Stromal cell of bone marrow (primary cell): ENCODE results near the gene FBXO10.
"Not testable (repeated sequence)": the region's sequence is repeated elsewhere in the genome, so short reads cannot be mapped to it uniquely, and the experiment has no call there.

Experiments
- DNase-seq: peaks from one replicate; pipeline ENCODE4 v3.0.0-alpha.2; 2012; ENCODE audit warnings: low read depth

The FBXO10 gene

DNA sequence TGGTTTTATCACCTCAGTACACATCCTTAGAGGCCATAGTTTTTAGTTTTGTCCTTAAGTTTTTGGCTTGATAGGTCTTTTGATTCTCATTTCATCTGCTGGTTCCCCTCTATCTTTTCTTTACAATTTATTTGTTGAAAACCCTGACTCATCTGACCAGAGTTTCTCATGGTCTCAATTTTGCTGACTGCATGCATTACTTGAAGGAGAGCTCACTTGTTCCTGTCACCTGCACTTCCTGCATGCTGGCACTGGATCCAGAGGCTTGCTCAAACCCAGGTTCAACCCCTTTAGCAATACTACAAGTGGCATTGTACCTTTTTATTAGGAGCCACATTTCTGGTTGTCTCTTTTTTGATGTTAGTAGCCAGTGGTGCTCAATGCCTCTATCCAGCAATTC, 26.7 kb downstream of the FBXO10 start:
- DNase-seq, result no peak

DNA sequence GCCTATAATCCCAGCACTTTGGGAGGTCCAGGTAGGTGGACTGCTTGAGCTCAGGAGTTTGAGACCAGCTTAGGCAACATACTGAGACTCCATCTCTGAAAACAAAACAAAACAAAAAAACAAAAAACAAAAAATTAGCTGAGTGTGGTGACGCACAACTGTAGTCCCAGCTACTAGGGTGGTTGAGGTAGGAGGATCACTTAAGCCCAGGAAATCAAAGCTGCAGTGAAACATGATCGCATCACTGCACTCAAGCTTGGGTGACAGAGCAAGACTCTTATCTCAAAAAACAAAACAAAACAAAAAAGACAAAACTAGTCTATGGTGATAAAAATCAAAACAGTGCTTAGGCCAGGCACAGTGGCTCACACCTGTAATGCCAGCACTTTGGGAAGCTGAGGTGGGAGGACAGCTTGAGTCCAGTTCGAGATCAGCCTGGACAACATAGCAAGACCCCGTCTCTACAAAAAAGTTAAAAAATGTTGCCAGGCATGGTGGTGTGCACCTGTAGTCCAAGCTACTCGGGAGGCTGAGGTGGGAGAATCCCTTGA, 28.8 kb downstream of the FBXO10 start:
- no peak for DNase-seq

DNA sequence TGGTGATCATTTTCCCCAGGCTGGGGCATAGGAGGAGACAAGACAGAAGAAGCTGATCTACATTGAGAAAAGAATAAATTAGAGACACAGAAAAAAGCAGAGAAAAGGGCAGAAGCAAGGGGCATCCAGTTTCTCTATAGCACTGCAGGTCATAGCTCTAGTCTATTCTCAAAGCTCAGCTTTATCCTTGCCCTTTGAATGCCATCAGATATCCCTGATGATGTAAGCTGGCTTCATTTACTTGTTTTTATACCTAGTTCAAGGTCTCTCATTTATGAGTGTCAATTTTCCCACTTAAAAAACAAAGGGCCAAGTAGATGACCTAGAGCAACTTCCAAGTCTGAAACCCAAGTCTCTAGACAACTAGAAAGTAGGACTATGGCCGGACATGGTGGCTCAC, 32.7 kb downstream of the FBXO10 start:
- no peak for DNase-seq

DNA sequence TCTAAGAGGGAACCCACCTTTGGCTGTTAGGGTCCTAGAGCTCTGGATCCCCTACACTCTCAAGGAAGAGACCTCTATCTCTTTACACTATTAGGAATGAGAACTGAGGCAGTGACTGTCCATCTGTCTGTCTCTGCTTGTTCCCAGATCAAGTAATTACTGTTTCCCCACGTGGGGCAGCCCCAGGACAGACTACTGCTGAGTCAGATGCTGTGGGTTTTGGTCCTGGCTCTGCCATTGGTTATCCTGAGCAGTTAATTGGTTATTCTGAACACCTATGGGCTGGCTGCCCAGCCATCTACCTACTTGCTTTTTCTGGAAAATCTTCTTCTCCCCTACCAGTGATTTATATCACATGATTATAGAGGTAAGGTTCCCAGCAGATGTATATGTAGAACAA, 33.3 kb downstream of the FBXO10 start:
- DNase-seq, result no peak

DNA sequence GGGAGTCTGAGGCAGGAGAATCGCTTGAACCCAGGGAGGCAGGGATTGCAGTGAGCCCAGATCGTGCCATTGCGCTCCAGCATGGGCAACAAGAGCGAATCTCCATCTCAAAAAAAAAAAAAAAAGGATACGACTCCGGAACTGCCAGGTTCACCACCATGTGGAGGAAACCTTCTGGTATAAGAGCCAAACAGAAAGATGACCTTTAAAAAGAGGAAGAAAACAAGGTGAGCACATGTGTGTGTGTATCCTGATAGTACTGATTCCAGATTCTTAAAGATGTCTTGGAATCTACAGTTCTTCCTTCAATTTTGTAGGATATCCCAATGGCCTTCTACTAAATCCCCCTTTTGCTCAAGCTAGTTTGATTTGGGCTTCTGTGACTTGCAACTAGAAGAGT, 33.7 kb downstream of the FBXO10 start:
- DNase-seq, result no peak

DNA sequence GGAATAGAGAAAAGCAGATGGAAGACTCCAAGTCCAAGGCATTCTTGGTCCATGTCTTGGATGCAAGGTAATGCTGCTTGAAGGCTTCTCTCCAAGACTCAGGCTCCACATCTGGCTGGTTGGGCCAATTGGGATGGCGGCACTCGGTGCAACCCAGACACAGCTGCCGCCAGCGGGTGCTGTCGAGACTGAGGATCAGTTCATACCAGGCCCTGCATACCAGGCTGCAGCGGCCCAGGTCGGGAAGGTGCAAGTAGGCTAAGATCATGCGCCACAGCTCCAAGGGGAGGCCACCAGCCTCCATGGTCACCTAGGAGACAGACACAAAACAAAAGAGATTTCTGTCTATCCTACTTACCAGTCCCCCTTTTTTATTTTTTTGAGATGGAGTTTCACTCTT, 34.7 kb downstream of the FBXO10 start:
- DNase-seq, result no peak

DNA sequence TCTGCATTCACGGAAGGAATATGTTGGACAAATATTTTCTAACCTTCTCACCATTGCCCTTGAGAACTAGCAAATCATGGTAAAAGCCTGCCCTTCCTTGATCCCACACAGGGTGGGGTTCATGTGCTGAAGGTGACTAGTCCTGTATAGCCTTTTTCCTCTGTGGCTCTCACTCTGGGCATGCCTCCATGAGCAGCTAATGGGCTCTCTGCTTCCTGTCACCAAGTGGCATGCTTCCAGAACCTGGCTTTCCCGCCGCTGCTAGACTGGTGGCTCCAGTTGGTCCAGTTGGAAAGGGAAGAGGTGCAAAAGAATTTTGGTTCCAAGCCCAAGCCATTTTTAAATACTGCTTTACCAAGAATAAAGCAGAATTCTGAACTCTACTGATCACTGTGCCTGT, 35.5 kb downstream of the FBXO10 start:
- no peak for DNase-seq

DNA sequence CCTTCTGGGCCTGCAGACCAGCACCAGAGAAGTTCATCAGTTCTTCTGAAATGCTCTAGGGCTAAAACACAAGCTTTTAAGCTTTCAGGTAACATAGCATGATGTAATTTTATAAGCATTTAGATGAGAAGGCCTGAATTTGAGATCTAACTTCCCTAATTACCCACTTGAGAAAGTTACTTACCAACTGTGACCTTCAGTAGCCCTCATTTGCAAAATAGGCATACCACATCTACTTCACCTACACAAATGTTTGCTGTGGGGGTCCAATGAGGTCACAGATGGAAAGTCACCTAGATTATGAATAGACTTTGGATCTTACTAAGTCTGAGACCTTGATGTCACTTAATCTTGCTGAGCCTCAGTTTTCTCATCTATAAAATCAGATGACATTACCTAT, 36.5 kb downstream of the FBXO10 start:
- DNase-seq, result no peak

DNA sequence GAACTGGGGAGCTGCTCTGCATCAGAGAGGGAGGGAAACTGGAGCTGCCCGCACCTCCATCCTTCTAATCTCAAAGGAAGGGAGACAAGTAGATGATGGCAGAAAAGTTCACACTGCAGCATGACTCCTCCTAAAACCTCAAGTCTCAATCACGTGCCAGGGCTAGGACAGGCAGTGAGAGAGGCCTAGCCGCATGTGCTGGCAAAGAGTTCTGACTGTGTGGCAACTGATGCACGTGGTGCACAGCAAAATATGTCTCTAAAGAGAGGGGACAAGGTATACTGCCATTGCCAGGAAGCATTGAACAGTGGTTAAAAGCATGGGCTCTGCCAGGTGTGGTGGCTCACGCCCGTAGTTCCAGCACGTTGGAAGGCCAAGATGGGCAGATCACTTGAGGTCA, 38.1 kb downstream of the FBXO10 start:
- DNase-seq, result no peak

DNA sequence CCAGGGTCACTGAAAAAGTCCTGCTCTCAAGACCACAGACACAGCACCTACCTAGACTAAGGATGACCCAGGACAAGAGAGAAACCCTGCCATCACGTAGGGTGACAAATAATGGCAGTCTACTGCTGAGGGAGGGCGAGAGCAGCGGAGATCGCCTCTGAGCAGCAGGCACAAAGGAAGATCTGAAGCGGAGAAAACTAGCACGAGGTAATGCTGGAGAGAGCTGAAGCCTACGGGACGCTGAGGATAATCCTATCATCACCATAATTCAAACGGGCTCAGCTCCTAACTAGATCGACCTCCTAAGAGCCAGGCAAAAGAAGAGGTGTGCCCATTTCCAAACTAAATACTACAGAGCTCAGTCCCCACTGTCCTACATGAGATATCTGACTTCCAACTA, 41.3 kb downstream of the FBXO10 start:
- DNase-seq, result no peak

DNA sequence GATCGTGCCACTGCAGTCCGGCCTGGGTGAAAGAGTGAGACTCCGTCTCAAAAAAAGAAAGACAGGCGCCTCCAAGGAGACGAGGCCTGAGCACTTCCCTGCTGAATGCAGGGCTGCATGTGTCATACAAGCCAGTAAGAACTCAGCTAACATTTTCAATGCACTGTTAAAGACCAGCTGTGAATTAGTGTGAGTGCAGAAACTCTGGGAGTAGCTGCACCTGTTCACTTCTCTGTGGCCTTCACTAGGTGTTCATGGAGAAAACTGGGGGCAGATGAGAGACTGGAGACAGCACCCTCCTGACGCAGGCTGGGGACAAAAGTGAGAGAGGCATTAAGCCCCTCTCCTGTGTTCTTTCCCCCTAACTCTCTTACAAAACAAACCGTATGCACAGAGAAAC, 41.8 kb downstream of the FBXO10 start:
- no peak for DNase-seq

DNA sequence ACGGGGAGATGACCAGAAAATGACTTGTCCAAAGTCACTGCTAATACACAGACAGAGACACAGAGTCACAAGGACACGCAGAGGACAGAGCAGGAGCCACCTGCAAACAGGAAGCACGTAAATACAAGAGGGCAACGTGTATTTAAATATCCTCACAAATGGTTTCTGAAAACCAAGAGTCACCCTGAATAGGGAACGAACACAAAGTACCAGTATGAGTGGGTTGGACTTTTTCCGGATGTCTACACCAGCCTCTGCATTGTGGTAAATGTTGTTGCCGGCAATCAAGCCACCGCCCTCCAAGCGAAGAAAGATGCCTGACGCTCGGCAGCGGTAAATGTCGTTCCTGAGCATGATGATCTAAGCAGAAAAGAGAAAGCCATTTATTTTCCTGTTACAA, 44.5 kb downstream of the FBXO10 start:
- DNase-seq, result no peak

DNA sequence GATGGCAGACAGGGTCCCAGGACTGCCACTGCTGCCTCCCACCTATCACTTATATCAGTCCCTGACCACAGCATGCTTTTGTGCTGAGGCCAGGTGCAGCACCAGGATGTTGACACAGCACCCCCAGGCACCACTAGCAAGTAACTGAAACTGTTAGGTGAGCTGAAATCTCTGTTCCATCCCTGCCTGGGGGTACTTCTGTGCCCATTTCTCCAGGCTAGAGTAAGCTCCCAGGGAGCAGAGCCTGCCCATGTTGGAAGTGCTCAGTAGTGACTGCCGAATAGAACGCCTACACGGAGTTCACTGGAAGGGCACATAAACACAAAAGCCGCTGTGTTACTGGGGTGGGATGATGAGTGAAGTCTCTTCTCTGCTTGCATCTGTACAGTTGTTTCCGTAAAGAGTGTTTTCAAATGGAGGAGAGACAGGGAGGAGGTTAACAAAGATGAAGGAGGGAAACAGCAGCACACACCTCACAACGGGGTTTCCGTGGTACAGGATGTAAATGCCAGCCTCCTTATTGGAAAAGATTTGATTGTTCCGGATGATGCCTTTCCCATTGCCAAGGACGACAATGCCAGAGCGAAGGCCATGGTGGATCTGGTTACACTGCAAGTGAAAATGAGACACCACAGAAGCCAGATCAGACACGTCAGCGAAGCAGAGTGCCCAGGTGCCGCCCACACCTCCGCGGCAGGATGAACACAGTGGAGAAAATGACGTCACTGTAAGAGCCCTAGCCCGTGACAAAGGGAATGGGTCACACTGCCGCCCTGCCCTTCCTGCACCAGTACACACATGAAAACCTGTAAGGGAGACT, 47.3 kb downstream of the FBXO10 start:
- no peak for DNase-seq

DNA sequence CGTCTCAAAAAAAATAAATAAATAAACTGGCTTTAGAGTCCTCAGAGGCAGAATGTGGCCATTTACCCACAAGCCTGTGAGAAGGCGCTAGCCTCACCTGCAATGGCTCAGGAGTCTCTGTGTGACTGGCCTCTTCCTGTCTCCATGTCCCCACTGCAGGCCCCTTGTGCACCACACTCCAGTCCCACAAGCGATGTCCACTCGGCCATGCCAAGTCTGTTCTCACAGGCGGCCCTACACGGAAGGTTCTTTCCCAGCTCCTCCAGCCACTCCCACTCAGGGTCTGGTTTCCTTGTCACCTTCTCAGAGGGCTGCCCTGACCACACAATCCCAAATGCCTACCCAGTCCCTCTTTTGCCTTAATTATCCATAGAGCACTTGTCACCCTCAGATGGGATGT, 52.3 kb downstream of the FBXO10 start:
- DNase-seq, result no peak

DNA sequence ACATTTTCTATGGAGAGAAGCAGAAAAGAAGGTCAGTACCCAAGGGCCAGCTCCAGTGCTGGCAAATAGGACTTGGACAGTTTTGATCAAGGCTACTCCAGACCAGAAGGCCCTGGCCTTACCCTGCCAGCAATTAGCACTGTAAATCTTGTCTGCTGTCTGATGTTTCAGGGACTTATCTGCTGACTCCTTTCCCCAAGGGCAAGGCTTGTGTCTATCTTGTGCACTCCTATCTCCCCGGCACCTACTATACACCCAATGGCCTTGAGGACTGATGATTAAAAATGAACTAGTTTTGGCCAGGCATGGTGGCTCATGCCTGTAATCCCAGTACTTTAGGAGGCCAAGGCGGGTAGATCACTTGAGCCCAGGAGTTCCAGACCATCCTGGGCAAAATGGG, 53.2 kb downstream of the FBXO10 start:
- no peak for DNase-seq

DNA sequence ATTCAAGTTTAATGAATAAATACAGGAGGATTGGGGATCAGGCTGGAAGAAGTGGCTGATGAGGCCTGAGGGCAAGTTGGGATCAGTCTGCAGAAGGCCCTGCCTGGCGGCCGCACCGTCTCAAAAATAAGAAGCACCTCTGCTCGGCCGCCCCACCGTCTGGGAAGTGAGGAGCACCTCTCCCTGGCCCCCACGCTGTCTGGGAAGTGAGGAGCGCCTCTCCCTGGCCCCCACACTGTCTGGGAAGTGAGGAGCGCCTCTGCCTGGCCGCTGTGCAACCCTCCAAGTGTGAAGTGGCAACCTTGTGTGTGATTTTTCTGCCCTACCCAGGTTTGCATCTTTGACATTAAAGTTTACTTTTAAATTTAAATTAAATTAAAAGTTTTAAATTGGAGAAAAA, 55.1 kb downstream of the FBXO10 start:
- no peak for DNase-seq

DNA sequence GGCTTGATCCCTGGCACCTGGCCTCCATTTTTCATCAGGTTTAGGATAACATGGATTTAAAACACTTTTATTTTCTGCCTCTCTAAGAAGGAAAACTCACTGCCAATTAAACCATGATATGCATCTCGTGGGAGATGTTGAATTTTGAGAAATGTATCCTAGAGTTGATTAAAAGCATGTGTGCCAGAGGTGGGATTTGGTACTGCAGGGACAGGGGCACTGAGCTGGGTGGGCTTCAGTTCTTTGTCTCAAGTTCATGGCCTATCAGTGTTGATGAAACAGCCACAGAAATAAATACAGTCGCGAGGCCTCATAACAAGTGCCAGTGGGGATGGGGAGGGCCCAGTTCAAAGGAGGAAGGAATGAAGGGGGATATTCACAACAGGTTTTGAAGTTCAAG, 55.5 kb downstream of the FBXO10 start:
- DNase-seq, result no peak

DNA sequence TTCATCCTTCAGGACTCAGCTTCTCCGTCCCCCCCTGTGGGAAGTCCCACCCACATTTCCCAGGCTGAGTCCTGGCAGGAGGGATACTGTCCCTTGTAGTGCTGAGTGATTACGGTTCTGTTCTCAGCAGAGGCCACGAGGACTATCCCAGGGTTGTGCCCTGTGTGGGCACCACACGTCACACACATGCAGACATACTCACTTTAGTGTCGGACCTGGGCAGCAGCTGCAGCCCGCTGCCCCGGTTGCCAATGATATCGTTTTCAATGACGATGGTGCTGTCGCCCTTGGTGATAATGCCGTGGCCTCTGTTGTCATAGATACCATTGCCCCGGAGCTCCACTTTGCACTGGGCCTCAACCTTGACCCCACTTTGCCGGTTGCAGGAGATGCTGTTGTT, 58.3 kb downstream of the FBXO10 start:
- no peak for DNase-seq

DNA sequence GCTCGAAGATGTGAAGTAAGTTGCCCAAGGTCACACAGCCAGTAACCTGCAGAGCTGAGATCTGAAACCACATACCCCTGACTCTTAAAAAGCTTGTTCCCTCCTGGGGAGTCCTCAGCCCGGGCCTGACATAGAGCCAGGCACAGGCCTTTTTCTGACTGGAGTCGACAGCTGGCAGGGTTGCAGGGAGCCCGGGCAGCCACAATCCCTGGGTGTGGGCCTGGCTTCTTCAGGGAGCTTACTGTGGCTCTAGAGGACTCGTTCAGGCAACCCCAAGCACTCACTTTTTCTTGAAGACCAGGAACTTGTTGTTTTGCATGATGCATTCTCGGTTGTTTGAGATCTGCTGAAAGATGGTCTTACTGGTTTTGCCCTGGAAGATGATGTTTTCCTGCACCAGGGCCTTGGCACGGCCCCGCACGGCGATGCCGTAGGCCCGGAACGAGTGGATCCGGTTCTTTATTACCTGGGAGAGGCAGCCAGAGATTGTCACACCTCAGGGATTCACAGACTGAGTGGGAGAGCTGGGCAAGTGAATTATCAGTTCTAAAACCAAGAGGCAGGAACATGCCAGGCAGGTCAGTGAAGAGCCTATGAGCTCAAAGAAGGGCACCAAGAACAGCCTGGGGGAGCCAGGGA, 60.4 kb downstream of the FBXO10 start:
- DNase-seq, result no peak

DNA sequence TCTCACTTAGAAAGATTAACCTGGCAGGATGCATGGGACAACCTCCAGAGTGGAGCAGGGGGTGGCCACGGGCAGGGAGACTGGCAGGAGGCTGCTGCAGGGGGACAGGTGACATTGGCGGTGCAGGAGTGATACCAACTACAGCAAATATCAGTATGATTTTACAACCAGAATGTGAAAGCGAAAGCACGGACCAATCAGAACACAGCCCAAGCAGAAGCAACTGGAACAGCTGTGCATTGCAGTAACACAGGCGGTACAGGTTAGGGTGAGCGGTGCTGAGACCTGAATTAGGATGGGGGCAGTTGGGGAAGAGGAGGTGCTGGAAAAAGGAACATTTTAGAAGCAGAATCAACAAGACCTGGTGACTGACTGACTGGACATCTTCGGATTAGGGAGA, 61.2 kb downstream of the FBXO10 start:
- DNase-seq, result no peak

DNA sequence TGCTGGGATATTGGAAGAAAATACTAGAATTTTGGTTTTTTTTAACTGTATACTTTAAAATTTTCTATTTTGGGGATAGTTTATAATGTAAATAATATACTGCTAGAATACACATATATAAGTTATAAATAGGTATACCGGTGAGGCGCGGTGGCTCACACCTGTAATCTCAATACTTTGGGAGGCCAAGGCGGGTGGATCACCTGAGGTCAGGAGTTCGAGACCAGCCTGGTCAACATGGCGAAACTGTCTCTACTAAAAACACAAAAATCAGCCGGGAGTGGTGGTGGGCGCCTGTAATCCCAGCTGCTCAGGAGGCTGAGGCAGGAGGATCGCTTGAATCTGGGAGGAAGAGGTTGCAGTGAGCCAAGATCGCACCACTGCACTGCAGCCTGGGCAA, 61.8 kb downstream of the FBXO10 start:
- DNase-seq, result not testable (repeated sequence)

DNA sequence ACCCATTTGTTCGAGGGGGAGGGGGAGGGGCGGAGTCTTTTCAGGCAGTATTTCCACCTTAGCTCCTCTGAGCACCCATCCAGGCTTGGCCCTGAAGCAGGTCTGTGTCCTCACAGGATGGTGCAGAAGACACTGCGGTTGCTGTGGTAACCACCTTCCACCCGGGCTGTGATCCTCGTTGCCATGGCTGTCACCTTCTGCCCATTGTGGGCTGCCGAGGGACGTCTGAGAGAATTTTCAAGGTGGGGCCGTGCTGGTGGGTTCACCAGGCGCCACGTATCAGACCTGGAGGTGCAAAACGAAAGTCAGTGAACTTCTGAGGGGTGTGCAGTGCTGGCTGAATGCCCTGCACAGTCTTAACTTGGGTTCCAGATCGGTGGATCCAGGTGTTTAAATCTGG, 63.7 kb downstream of the FBXO10 start:
- DNase-seq, result no peak
